ENCODE results near the gene ADGRD2. TPM values are rescaled to one million over a fixed set of nuclear protein-coding genes. Genes with fewer than 3 reads are reported as not detected.

The ADGRD2 gene
- total RNA-seq, 1 experiment from 2014 or later: not detected

GRCh38 chr9:124482431-124483031 lies 32.3 kb downstream of the ADGRD2 start:
- no peaks in the 10 kb centered on the region for H3K36me3 ChIP-seq (ENCODE audit: control insufficient read depth in 1 of 2, insufficient read depth in 2 of 2, low read length in 2 of 2)
- H3K4me3 ChIP-seq (replicated peaks in 1 of 2; ENCODE audit: low read depth in 1 of 2, low read length in 2 of 2): peak overlapping the region; percentile 19 to 46
- no peaks in the 10 kb centered on the region for H3K79me2 ChIP-seq (ENCODE audit: insufficient read depth, low read length)
- peak overlapping the region; percentile 35 for H2AFZ ChIP-seq (ENCODE audit: low read depth, low read length, poor library complexity, severe bottlenecking)
- H3K4me1 ChIP-seq (ENCODE audit: control insufficient read depth in 1 of 2, insufficient read depth in 2 of 2, low read length in 2 of 2): peaks cover 4 to 18% of the 10 kb centered on the region in 2 experiments; a peak in 3 of 4 replicates
- POLR2A ChIA-PET: no interaction called here
- no peaks in the 10 kb centered on the region for H4K20me1 ChIP-seq (ENCODE audit: insufficient read depth)
- H3K9me2 ChIP-seq (ENCODE audit: insufficient read depth): no peaks in the 10 kb centered on the region
- no peak overlapping the region for H3K27ac ChIP-seq (ENCODE audit: low read depth, low read length)
- H3K9me3 ChIP-seq (ENCODE audit: control insufficient read depth in 1 of 2, insufficient read depth in 1 of 2, low read depth in 1 of 2, low read length in 2 of 2): no peaks in the 10 kb centered on the region
- no TSS peak for BruUV-seq (replicated peaks)
- CTCF ChIA-PET: interaction anchor here (0.6 kb wide), 1 partner anchor 27 kb away, joined by 3 read pairs; no protein-coding TSS in a partner anchor
- TF ChIP-seq YY1 (IDR thresholded peaks at IDR 0.05; ENCODE audit: extremely low read depth, insufficient replicate concordance, low read depth, low read length) (no peak), CEBPB (IDR thresholded peaks at IDR 0.05; ENCODE audit: low read depth) (no peak), RAD21 (IDR thresholded peaks at IDR 0.05; ENCODE audit: low read depth) (no peak), ZFX (IDR thresholded peaks at IDR 0.05) (no peak), ATF3 (IDR thresholded peaks at IDR 0.05) (no peak), ELF1 (IDR thresholded peaks at IDR 0.05; ENCODE audit: borderline replicate concordance, low read depth) (no peak), FOSL1 (IDR thresholded peaks at IDR 0.05; ENCODE audit: low read depth) (no peak), TCF7L2 (IDR thresholded peaks at IDR 0.05; ENCODE audit: borderline replicate concordance, extremely low read depth, insufficient read depth, insufficient read length) (no peak), MAX (IDR thresholded peaks at IDR 0.05) (no peak), SP1 (IDR thresholded peaks at IDR 0.05; ENCODE audit: low read depth) (no peak), REST (IDR thresholded peaks at IDR 0.05; ENCODE audit: low read depth) (no peak), POLR2A (IDR thresholded peaks at IDR 0.05; ENCODE audit: borderline replicate concordance, extremely low read depth, insufficient read depth, insufficient read length) (no peak), EZH2 (IDR thresholded peaks at IDR 0.05) (no peak), SRF (IDR thresholded peaks at IDR 0.05; ENCODE audit: low read depth) (no peak), JUND (IDR thresholded peaks at IDR 0.05) (no peak), ZNF274 (IDR thresholded peaks at IDR 0.05; ENCODE audit: low read depth, low read length) (no peak), CTCF (IDR thresholded peaks at IDR 0.05 in 2 of 3, conservative IDR thresholded peaks at IDR 0.05 in 1 of 3; ENCODE audit: borderline replicate concordance in 1 of 3, insufficient read depth in 1 of 3, low read depth in 2 of 3, low read length in 2 of 3) (no peak), POLR2AphosphoS5 (IDR thresholded peaks at IDR 0.05; ENCODE audit: low read depth, low read length) (no peak), CBX3 (IDR thresholded peaks at IDR 0.05; ENCODE audit: low read depth) (no peak), EZH2phosphoT487 (IDR thresholded peaks at IDR 0.05; ENCODE audit: borderline replicate concordance) (no peak)
- RAD21 ChIA-PET (ENCODE audit: low non-redundant PET in 1 of 2, low total read pairs in 2 of 2, uncharacterized antibody in 2 of 2, unreplicated experiment in 2 of 2): no interaction called here
- intact Hi-C loops (cut with micrococcal nuclease): no loop called here
- H3K4me2 ChIP-seq (ENCODE audit: low read length): peak overlapping the region; percentile 84
- H3K9ac ChIP-seq (ENCODE audit: low read length): peak overlapping the region; percentile 39
- no peak for DNase-seq (ENCODE audit: low read depth, low spot score)
- peak; percentile 65 for ATAC-seq
- H3K27me3 ChIP-seq (ENCODE audit: insufficient read depth, low read length): no peaks in the 10 kb centered on the region

All from HCT116 (cell line).